ENCODE measurements around the gene C5AR1.

DNA sequence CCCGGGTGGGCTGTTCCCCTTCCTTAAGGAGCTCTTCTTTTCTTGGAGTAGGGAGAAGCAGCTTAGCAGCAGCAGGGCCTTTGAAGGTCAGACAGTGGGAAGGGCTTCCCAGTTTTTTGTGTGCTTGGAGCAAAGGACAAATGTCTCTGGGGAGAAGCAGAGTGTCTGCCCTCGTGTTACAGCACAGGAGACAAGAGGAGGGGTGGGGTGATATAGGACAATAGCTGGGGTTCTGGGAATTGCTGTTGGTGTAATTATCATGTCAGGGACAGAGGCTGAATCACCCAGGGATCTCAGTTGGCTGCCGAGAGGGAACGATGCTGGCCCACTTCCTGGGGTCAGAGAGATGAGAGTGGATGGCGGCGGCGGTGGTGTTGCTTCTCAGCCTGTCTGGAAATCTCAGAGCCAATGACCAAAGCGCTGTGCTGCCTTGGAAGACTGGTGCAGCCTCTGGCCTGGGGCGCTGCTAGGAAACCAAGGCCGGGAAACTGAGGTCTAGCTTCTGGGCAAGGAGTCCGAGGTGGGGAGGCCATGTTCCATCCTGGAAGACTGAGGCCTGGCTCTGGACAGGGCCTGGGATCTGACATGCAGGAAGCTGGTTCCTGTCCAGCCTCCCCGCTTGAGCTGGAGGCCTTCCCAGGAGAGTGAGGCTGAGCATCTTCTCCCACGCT lies 33.7 kb upstream of the C5AR1 start:
- TF ChIP-seq, protein P1, sequence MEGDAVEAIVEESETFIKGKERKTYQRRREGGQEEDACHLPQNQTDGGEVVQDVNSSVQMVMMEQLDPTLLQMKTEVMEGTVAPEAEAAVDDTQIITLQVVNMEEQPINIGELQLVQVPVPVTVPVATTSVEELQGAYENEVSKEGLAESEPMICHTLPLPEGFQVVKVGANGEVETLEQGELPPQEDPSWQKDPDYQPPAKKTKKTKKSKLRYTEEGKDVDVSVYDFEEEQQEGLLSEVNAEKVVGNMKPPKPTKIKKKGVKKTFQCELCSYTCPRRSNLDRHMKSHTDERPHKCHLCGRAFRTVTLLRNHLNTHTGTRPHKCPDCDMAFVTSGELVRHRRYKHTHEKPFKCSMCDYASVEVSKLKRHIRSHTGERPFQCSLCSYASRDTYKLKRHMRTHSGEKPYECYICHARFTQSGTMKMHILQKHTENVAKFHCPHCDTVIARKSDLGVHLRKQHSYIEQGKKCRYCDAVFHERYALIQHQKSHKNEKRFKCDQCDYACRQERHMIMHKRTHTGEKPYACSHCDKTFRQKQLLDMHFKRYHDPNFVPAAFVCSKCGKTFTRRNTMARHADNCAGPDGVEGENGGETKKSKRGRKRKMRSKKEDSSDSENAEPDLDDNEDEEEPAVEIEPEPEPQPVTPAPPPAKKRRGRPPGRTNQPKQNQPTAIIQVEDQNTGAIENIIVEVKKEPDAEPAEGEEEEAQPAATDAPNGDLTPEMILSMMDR (conservative IDR thresholded peaks at IDR 0.05; ENCODE audit: low read length) = no peak
- TF ChIP-seq EZH2phosphoT487 (IDR thresholded peaks at IDR 0.05; ENCODE audit: borderline replicate concordance) = no peak

Data from Loucy (cell line).